Activated T-helper 1 cell treated with anti-CD3 and anti-CD28 coated beads, Interleukin-12 subunit alpha, Interleukin-12 subunit beta, Interleukin-2, Interleukin-4 antibody, amounts not matched to agents 30 ng/mL and 10 ng/mL and 1 ng/mL, durations not matched to agents 14 hours and 24 hours and 36 hours (primary cell): ENCODE measurements around the gene NTNG1. TPM values are rescaled to one million over a fixed set of nuclear protein-coding genes. Genes with fewer than 3 reads are reported as not detected.

ENCODE experiments used
- DNase-seq: peaks from one replicate; pipeline ENCODE4 v3.0.0; 2021; ENCODE audit warnings: low spot score
- H3K27ac Mint-ChIP-seq: one replicate; pipeline ENCODE4 v1.8.0; 2021; ENCODE audit warnings: mild to moderate bottlenecking, mixed read lengths
- H3K27me3 Mint-ChIP-seq: one replicate; pipeline ENCODE4 v1.8.0; 2022; ENCODE audit warnings: mild to moderate bottlenecking, moderate library complexity, mixed read lengths; ENCODE audit not compliant: insufficient read depth
- H3K36me3 Mint-ChIP-seq: one replicate; pipeline ENCODE4 v1.8.0; 2021; ENCODE audit warnings: low read depth, mixed read lengths
- H3K4me1 Mint-ChIP-seq: one replicate; pipeline ENCODE4 v1.8.0; 2021; ENCODE audit warnings: low read depth, mixed read lengths
- H3K4me3 Mint-ChIP-seq: one replicate; pipeline ENCODE4 v1.8.0; 2021; ENCODE audit warnings: mild to moderate bottlenecking, moderate library complexity, mixed read lengths
- H3K9me3 Mint-ChIP-seq: one replicate; pipeline ENCODE4 v1.8.0; 2021; ENCODE audit warnings: mixed read lengths
- intact Hi-C: fragments of 100-400 bp; cut with micrococcal nuclease; formaldehyde crosslinking; loops from one replicate; pipeline ENCODE4 v1.15.1; 2024
- total RNA-seq: library from RNA; stranded (reverse); gene quantifications from 2 replicates; pipeline ENCODE4 v1.2.3, GENCODE V29; 2022

NTNG1 gene
- total RNA-seq, 1 donor from 2014 or later = not detected

DNA sequence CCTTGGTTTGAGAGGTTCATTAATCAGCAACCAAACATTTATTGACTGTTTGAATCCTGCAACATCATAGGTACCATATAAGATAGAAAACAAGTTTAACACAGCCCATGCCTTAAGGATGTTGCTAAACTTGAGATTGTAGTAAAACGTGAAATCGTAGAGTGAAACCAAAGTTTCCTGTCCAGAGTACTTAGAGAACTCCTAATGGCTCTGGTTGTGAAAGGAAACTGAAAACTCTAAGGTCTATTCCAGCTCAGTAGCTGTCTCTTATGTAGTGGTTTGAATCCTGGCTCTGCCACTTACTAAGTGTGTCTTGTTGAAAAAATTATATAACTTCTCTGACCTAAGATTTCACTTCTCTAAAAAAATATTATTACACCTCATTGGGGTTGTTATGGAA is 310.9 kb downstream of the NTNG1 start:
- H3K4me1 Mint-ChIP-seq = no peaks in the 10 kb centered on the region
- H3K36me3 Mint-ChIP-seq = no peaks in the 10 kb centered on the region
- intact Hi-C loops = no loop called here
- no peaks in the 10 kb centered on the region for H3K9me3 Mint-ChIP-seq
- H3K4me3 Mint-ChIP-seq = no peak overlapping the region
- no peak for DNase-seq
- no peaks in the 10 kb centered on the region for H3K27me3 Mint-ChIP-seq
- H3K27ac Mint-ChIP-seq = no peak overlapping the region

DNA sequence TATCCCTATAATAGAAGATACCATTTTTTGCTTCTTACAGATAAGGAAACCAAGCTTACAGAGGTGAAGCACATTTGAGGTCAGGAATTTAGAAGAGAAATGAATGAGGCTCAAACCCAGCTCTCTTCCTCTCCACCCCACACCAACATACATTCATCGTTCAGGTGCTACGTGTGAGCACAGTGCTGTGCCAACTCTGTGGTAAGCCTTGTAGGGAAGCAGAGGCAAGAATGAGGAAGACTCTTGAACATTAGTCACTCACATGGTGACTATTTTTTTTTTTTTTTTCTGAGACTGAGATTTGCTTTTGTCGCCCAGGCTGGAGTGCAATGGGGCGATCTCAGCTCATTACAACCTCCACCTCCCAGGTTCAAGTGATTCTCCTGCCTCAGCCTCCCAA is 314.0 kb downstream of the NTNG1 start:
- DNase-seq = no peak
- intact Hi-C loops = no loop called here
- Mint-ChIP-seq H3K36me3 (no peaks in the 10 kb centered on the region), H3K4me3 (no peak overlapping the region), H3K27me3 (no peaks in the 10 kb centered on the region), H3K4me1 (no peaks in the 10 kb centered on the region), H3K27ac (no peak overlapping the region), H3K9me3 (no peaks in the 10 kb centered on the region)

DNA sequence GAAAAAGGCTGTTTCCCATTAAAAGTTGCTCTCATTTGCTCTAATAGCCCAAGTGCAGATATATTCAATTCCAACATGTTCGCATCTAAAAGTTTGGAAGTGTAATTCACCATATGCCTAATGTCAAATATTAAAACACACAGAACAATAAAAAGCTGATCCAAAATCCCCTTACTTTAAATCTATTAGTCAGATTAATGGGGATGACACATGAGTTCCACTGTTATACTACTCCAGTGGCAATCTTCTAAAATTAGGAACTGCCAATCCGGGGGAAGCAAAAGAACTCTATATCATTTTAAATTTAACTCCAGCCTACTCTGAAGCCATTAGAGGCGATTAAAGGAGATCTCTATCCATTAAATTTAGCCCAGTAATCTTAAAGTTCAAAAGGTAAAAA is 317.1 kb downstream of the NTNG1 start:
- no peak overlapping the region for H3K27ac Mint-ChIP-seq

DNA sequence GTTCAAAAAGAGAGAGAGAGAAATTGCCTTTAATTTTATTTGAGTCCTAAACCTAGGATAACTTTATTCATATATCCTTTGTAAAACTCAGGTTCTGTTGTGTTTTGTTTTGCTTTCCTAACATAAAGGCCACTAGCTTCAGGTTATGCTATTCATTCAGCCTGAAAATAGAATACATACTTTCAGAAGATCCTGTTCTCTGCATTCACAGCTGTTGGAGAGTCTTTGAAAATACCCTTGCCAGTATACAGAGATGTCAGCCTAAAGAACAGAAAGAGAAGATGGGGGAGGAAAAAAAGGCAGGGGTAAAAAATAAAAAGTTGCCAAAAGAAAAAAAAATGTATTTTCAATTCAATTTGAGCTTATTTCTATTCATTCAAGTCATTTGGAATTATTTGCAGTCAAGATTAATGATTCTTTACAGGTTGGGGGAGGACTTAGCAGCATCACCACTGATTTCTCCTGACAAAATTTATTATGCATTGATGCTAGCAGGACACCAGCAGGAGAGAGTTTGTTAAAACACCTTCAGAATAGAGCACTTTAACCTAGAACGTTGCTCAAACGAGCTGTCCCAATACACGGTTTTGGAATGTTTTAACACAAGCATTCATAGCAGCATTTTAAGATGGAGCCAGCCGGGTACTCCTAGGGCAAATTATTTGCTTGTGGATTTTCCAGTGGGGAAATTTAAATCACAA is 318.5 kb downstream of the NTNG1 start:
- no peaks in the 10 kb centered on the region for H3K4me1 Mint-ChIP-seq
- intact Hi-C loops = no loop called here
- H3K9me3 Mint-ChIP-seq = no peaks in the 10 kb centered on the region
- H3K27me3 Mint-ChIP-seq = no peaks in the 10 kb centered on the region
- no peaks in the 10 kb centered on the region for H3K36me3 Mint-ChIP-seq
- no peak overlapping the region for H3K4me3 Mint-ChIP-seq
- DNase-seq = no peak
- no peak overlapping the region for H3K27ac Mint-ChIP-seq

More for the DNA sequence above, 317.1 kb downstream of the NTNG1 start:
- intact Hi-C loops = no loop called here
- DNase-seq = no peak
- no peak overlapping the region for H3K4me3 Mint-ChIP-seq
- no peaks in the 10 kb centered on the region for H3K36me3 Mint-ChIP-seq
- no peaks in the 10 kb centered on the region for H3K9me3 Mint-ChIP-seq
- no peaks in the 10 kb centered on the region for H3K27me3 Mint-ChIP-seq
- no peaks in the 10 kb centered on the region for H3K4me1 Mint-ChIP-seq

DNA sequence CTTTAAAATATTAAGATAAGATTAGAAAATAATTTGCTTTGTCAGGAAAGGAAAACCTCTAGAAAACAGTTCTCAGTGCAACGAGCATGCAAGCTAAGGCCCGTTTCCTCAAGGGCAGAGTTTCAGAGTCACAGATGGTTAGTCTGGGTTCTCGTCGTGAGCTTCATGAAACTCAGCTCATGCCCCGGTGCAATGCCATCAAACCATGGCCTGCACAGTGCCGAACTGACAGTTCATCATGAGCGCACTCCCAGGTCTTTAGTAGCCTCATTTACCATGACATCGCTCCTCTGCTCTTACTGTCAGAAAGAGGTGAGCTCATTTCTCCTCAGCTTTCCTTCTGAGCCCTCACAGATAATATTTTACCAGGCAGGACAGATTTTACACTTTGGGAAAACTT is 319.2 kb downstream of the NTNG1 start:
- DNase-seq = no peak
- H3K27ac Mint-ChIP-seq = no peak overlapping the region
- no peaks in the 10 kb centered on the region for H3K9me3 Mint-ChIP-seq
- H3K4me3 Mint-ChIP-seq = no peak overlapping the region
- intact Hi-C loops = no loop called here
- no peaks in the 10 kb centered on the region for H3K27me3 Mint-ChIP-seq
- no peaks in the 10 kb centered on the region for H3K36me3 Mint-ChIP-seq
- H3K4me1 Mint-ChIP-seq = no peaks in the 10 kb centered on the region

DNA sequence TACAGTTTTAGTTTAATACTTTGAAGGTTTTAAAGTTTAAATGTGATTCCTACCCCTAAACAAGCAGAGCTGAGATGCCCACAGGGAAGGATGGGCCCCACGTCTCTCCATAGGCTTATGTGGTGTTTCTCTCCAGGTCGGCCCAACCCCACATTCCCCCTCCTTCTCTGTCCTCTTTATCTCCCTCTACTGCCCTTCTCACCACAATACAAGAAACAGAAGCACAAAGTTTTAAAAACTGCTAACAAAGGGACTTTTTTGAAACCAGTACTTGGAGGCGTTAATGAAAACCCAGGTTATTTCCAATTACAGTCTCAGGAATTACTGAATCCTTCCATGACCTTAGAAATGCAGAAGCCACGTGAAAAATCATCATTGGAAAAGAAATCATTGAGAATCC is 324.0 kb downstream of the NTNG1 start:
- no peak overlapping the region for H3K27ac Mint-ChIP-seq
- H3K9me3 Mint-ChIP-seq = no peaks in the 10 kb centered on the region
- no peak for DNase-seq
- H3K4me1 Mint-ChIP-seq = no peaks in the 10 kb centered on the region
- H3K36me3 Mint-ChIP-seq = no peaks in the 10 kb centered on the region
- no peaks in the 10 kb centered on the region for H3K27me3 Mint-ChIP-seq
- intact Hi-C loops = no loop called here
- no peak overlapping the region for H3K4me3 Mint-ChIP-seq

DNA sequence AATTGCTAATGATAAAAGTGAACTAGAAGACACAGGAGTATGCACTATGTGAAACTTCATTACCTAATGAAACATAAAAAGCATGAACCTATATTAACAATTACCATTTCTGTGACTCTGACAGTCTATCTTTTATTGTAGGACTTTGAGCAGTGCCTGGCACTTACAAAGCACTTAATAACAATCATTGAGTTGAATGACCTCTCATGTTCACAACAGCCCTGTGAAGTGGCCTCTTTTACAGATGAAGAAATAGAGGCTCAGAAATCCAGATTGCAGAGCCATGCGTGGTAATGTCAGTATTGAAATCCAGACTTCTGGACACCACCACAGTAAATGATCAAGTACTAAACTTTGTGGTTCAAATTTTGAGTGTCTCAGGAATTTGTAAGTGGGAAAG is 326.4 kb downstream of the NTNG1 start:
- Mint-ChIP-seq H3K27me3 (peaks cover 5% of the 10 kb centered on the region), H3K4me1 (no peaks in the 10 kb centered on the region), H3K27ac (no peak overlapping the region), H3K9me3 (no peaks in the 10 kb centered on the region), H3K36me3 (no peaks in the 10 kb centered on the region), H3K4me3 (no peak overlapping the region)
- DNase-seq = no peak
- intact Hi-C loops = no loop called here

DNA sequence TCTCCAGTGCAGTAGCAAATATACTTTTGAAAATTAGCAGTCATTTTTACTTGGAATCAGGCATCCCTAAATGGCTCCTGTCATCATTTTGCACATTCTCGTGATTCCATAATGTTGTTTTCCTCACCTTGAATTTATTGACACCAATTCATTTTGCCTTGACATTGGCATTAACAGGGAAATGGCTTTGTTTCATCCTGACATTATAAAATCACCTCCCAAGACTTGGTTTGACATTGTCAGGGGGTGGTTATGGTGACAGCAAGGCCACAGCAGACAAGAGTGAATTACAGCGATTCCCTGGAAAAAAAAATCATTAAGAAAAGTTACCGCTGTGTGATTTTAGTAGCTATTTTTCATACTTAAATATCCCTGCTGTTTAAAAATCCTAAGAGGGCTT is 327.0 kb downstream of the NTNG1 start:
- DNase-seq = no peak
- H3K36me3 Mint-ChIP-seq = no peaks in the 10 kb centered on the region
- no peaks in the 10 kb centered on the region for H3K9me3 Mint-ChIP-seq
- no peak overlapping the region for H3K4me3 Mint-ChIP-seq
- intact Hi-C loops = no loop called here
- H3K4me1 Mint-ChIP-seq = no peaks in the 10 kb centered on the region
- H3K27ac Mint-ChIP-seq = no peak overlapping the region
- H3K27me3 Mint-ChIP-seq = peaks cover 6% of the 10 kb centered on the region

DNA sequence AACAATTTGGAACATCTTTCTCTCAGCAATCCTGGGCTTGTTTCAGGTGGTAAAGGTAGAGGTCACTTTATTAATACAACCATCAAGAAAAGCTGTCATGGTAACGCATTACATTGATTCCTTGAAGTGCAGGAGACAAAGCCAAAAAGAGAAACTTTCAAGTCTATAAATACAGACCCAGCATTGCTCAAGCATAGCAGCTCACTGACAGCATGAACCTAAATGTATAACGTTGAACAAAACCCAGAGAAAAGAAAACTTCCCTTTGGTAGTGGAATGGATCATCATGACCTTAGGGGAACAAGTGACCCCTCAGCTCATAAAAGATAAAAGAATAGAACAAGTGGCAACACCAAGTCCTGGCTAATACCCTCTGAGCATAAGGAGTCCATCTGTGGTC is 332.2 kb downstream of the NTNG1 start:
- no peak overlapping the region for H3K27ac Mint-ChIP-seq
- no peak for DNase-seq
- H3K27me3 Mint-ChIP-seq = peaks cover 7% of the 10 kb centered on the region
- H3K4me3 Mint-ChIP-seq = no peak overlapping the region
- H3K9me3 Mint-ChIP-seq = no peaks in the 10 kb centered on the region
- H3K36me3 Mint-ChIP-seq = no peaks in the 10 kb centered on the region
- H3K4me1 Mint-ChIP-seq = no peaks in the 10 kb centered on the region
- intact Hi-C loops = no loop called here

DNA sequence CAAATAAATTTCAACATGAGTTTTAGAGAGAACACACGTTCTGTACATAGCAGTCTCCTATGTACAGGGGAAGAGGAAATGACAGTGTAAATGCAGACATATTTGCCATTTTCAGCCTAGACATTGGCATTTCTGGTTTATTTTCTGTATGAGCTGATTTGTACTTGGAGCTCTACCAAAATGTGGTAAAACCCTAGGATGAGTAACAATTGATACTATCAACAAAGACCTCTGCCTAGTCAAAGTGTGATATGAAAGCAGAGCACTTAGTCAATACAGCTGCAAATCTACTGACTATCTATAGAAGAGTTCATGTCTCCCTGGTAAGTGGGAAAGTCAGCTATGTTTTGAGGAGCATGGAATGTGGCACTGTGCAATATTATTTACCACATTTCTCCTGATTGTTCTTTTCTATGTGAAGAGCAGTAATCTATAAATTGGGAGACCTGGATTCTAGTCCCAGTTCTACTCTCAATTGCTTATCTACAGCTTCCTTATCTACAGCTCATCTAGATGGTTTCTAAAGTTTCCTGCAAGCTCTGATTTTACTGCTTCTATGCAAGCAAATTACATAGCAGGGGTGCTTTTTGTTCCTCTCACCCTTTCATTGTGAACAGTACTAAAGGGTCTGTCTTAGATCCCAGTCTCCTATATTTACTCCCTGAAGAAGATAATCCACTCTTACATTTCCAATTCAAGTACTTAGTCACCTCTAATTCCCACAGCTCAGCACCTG is 334.2 kb downstream of the NTNG1 start:
- H3K27me3 Mint-ChIP-seq = peaks cover 11% of the 10 kb centered on the region
- no peak overlapping the region for H3K4me3 Mint-ChIP-seq
- no peak overlapping the region for H3K27ac Mint-ChIP-seq
- DNase-seq = no peak
- intact Hi-C loops = no loop called here
- no peaks in the 10 kb centered on the region for H3K36me3 Mint-ChIP-seq
- no peaks in the 10 kb centered on the region for H3K4me1 Mint-ChIP-seq
- H3K9me3 Mint-ChIP-seq = no peaks in the 10 kb centered on the region

DNA sequence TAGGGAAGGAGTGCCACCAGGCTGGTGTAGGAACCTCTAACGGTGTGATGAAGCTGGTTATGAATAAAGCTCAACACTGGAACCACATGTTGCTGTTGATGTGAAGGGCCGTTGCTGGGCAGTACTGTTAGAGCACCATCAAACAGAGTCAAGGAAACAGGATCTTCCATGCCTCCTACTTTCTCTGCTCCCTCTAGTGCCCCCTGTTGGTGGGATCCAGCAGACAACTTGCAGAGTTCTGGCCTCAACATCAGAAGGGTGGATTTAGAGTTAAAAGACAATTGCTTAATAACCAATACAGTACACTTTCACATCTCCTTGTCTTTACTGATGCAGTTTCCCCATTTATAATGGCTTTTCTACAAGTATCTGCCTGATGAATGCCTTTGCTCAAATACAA is 336.4 kb downstream of the NTNG1 start:
- no peaks in the 10 kb centered on the region for H3K36me3 Mint-ChIP-seq
- no peak for DNase-seq
- H3K4me1 Mint-ChIP-seq = no peaks in the 10 kb centered on the region
- H3K27me3 Mint-ChIP-seq = peaks cover 19% of the 10 kb centered on the region
- no peak overlapping the region for H3K4me3 Mint-ChIP-seq
- intact Hi-C loops = no loop called here
- no peak overlapping the region for H3K27ac Mint-ChIP-seq
- H3K9me3 Mint-ChIP-seq = no peaks in the 10 kb centered on the region

DNA sequence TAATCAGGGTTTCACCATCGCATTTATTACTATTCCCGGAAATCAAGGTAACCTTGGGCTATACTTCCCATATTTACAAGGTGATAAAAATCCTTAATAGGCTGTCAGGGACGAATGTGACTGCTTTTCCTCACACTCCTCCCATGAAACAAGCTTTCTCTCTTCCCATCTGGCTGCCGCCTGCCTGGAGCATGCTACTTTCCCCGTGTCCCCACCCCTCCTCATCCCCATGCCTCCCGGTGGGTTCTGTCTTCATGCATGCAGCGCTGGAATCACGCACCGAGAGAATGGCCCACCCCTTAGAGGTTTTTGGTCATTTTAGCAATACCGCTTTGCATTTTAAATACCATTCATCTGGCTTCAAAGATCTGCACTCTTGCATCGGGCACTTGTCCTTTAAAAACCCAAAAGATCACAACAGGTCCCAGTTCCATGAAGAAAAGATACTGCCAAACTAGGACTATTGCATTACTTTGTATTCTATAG is 339.1 kb downstream of the NTNG1 start:
- H3K27ac Mint-ChIP-seq = no peak overlapping the region
- intact Hi-C loops = no loop called here
- H3K4me1 Mint-ChIP-seq = no peaks in the 10 kb centered on the region
- no peak overlapping the region for H3K4me3 Mint-ChIP-seq
- H3K9me3 Mint-ChIP-seq = no peaks in the 10 kb centered on the region
- H3K36me3 Mint-ChIP-seq = no peaks in the 10 kb centered on the region
- H3K27me3 Mint-ChIP-seq = peaks cover 18% of the 10 kb centered on the region
- no peak for DNase-seq

DNA sequence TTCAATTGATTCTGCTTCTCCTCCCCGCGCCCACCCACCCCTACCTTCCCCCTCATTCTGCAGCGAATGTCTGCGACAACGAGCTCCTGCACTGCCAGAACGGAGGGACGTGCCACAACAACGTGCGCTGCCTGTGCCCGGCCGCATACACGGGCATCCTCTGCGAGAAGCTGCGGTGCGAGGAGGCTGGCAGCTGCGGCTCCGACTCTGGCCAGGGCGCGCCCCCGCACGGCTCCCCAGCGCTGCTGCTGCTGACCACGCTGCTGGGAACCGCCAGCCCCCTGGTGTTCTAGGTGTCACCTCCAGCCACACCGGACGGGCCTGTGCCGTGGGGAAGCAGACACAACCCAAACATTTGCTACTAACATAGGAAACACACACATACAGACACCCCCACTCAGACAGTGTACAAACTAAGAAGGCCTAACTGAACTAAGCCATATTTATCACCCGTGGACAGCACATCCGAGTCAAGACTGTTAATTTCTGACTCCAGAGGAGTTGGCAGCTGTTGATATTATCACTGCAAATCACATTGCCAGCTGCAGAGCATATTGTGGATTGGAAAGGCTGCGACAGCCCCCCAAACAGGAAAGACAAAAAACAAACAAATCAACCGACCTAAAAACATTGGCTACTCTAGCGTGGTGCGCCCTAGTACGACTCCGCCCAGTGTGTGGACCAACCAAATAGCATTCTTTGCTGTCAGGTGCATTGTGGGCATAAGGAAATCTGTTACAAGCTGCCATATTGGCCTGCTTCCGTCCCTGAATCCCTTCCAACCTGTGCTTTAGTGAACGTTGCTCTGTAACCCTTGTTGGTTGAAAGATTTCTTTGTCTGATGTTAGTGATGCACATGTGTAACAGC is 339.9 kb downstream of the NTNG1 start:
- no peak overlapping the region for H3K4me3 Mint-ChIP-seq
- intact Hi-C loops = no loop called here
- H3K27ac Mint-ChIP-seq = no peak overlapping the region
- H3K4me1 Mint-ChIP-seq = no peaks in the 10 kb centered on the region
- no peaks in the 10 kb centered on the region for H3K9me3 Mint-ChIP-seq
- DNase-seq = no peak
- H3K27me3 Mint-ChIP-seq = peaks cover 18% of the 10 kb centered on the region
- H3K36me3 Mint-ChIP-seq = no peaks in the 10 kb centered on the region
